Ovary (tissue), 3 donors: ENCODE results near the gene WIPF1.

ENCODE experiments used
- CTCF ChIP-seq, 3 donors: fragments of 450-650 bp in 2 of 3; fragments of 200-600 bp in 1 of 3; IDR thresholded peaks; one replicate each; pipeline versions ENCODE4 v1.5.1 to v1.8.0; 2016 to 2022; ENCODE audit warnings: antibody characterized with exemption in 3 of 3, mild to moderate bottlenecking in 1 of 3
- EP300 ChIP-seq: sonication (generic); formaldehyde crosslinking; IDR thresholded peaks from one replicate; pipeline ENCODE4 v1.6.1; 2017; ENCODE audit warnings: antibody characterized with exemption
- POLR2A ChIP-seq: fragments of 450-650 bp; IDR thresholded peaks from one replicate; pipeline ENCODE4 v1.6.1; 2017; ENCODE audit warnings: antibody characterized with exemption, mild to moderate bottlenecking, moderate library complexity
- donor health status: DM: no; HTN: no; CAD: no.

DNA sequence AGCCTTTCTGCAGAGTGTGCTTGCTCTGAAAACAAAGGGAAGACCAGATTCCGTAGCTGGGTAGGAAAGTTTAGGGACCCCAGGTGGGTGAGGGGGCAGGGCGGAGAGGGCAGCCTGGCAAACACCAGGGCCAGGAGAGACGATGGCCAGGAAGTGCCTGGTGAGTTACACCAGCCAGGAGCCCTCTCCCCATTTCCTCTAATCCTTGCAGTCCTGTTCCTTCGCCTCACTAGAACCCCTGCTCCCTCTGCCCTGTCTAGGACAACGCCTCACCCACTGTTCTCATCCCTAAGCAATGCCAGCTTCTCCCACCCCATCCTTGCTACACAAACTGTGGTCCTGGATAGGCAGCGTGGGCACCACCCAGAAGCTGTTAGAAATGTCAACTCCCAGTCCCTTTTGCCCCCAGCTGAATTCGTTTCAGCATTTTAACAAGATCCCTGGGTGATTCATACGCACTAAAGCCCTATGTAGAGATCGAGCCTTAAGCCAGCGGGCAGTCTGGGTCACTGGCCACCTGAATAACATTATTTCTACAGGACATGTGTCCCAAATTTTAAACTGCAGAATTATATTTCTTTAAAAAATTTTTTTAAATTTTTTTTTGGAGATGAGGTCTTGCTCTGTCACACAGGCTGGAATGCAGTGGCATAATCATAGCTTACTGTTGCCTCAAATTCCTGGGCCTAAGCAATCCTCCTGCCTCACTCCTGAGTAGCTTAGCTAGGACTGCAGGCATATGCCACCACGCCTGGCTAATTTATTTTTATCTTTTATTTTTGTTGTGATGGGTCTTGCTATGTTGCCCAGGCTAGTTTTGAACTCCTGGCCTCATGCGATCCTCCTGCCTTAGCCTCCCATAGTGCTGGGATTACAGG lies 10.9 kb downstream of the WIPF1 start:
- no peak for TF ChIP-seq CTCF (IDR thresholded peaks at IDR 0.05)
- no peak for TF ChIP-seq EP300
- no peak for TF ChIP-seq POLR2A
